HPDE6-E6E7 (cell line): ENCODE data around the gene MYO7B.

ENCODE experiments used
- DNase-seq: peaks from one replicate; pipeline ENCODE4 v3.0.0; 2011; ENCODE audit warnings: missing footprints; ENCODE audit errors: extremely low spot score

The MYO7B gene

GRCh38 chr2:127572841-127573240 lies 37.4 kb downstream of the MYO7B start:
- DNase-seq = no peak

- no peak for DNase-seq
These were observed 37.8 kb downstream of the MYO7B start for GRCh38 chr2:127573298-127573697.

- DNase-seq = no peak
These were observed 38.3 kb downstream of the MYO7B start for GRCh38 chr2:127573771-127574170.

- no peak for DNase-seq
These were observed 39.2 kb downstream of the MYO7B start for GRCh38 chr2:127574656-127575055.

- no peak for DNase-seq
These were observed 39.8 kb downstream of the MYO7B start for GRCh38 chr2:127575185-127575765.

GRCh38 chr2:127575941-127576432 lies 40.5 kb downstream of the MYO7B start:
- no peak for DNase-seq

GRCh38 chr2:127576433-127577207 lies 41.1 kb downstream of the MYO7B start:
- DNase-seq = peak; percentile 32

- DNase-seq = no peak
These were observed 41.7 kb downstream of the MYO7B start for GRCh38 chr2:127577208-127577475.

- DNase-seq = no peak
These were observed 42.0 kb downstream of the MYO7B start for GRCh38 chr2:127577503-127577902.

GRCh38 chr2:127577973-127578372 lies 42.5 kb downstream of the MYO7B start:
- no peak for DNase-seq

GRCh38 chr2:127578411-127578810 lies 42.9 kb downstream of the MYO7B start:
- no peak for DNase-seq

- no peak for DNase-seq
These were observed 43.7 kb downstream of the MYO7B start for GRCh38 chr2:127579231-127579630.

GRCh38 chr2:127580167-127581049 lies 44.9 kb downstream of the MYO7B start:
- DNase-seq = no peak

GRCh38 chr2:127581050-127581345 lies 45.5 kb downstream of the MYO7B start:
- no peak for DNase-seq

- DNase-seq = no peak
These were observed 46.3 kb downstream of the MYO7B start for GRCh38 chr2:127581516-127582490.

GRCh38 chr2:127582863-127583861 lies 47.7 kb downstream of the MYO7B start:
- no peak for DNase-seq

- no peak for DNase-seq
These were observed 48.6 kb downstream of the MYO7B start for GRCh38 chr2:127584047-127584446.

GRCh38 chr2:127584516-127585033 lies 49.1 kb downstream of the MYO7B start:
- no peak for DNase-seq

GRCh38 chr2:127585270-127585807 lies 49.9 kb downstream of the MYO7B start:
- no peak for DNase-seq

- DNase-seq = no peak
These were observed 50.7 kb downstream of the MYO7B start for GRCh38 chr2:127586136-127586535.
